Esophagus squamous epithelium (tissue), 5 donors: ENCODE measurements around the gene CWC27. TPM values are rescaled to one million over a fixed set of nuclear protein-coding genes. Genes with fewer than 3 reads are reported as not detected.
A peak's percentile ranks its signal among the peaks of the same experiment; 100 is the strongest.

Experiments used
- DNase-seq: peaks from one replicate; lab custom pipeline; 2025; lab: John Stamatoyannopoulos, UW
- H3K27ac ChIP-seq, 4 donors: fragments of 200-600 bp; sonication (generic); one replicate each; pipeline ENCODE4 v1.5.1; 2016 to 2019; ENCODE audit warnings: mild to moderate bottlenecking in 1 of 4
- H3K27me3 ChIP-seq, 4 donors: fragments of 200-600 bp; sonication (generic); 1 replicate in 3 of 4; 2 replicates in 1 of 4; pipeline versions ENCODE4 v1.5.1 to v1.6.0; 2017 to 2021; ENCODE audit warnings: antibody characterized with exemption in 1 of 4
- H3K36me3 ChIP-seq, 3 donors: fragments of 200-600 bp; sonication (generic); one replicate each; pipeline ENCODE4 v1.5.1; 2016 to 2019
- H3K4me1 ChIP-seq, 3 donors: fragments of 200-600 bp; sonication (generic); one replicate each; pipeline ENCODE4 v1.5.1; 2017 to 2019
- H3K4me3 ChIP-seq, 4 donors: fragments of 200-600 bp; sonication (generic); 1 replicate in 3 of 4; 2 replicates in 1 of 4; pipeline ENCODE4 v1.5.1; 2016 to 2019; ENCODE audit warnings: mild to moderate bottlenecking in 2 of 4, moderate library complexity in 1 of 4
- H3K9me3 ChIP-seq, 3 donors: fragments of 200-600 bp; sonication (generic); one replicate each; pipeline ENCODE4 v1.5.1; 2016 to 2019
- POLR2A ChIP-seq, 4 donors: fragments of 450-650 bp; IDR thresholded peaks; one replicate each; pipeline ENCODE4 v1.6.1; 2017; ENCODE audit warnings: antibody characterized with exemption in 4 of 4, mild to moderate bottlenecking in 4 of 4, moderate library complexity in 3 of 4
- WGBS, 2 donors: methylation state at CpG; one replicate each; pipeline ENCODE4 v1.1.5; 2018; 5-methylcytosine and 5-hydroxymethylcytosine counted together
- intact Hi-C: fragments of 100-400 bp; cut with DNase I; formaldehyde crosslinking; loops from one replicate; pipeline ENCODE4 v1.15.0; 2022
- total RNA-seq, 4 donors: library from RNA; depleted of rRNA; stranded (reverse); fragments of >200 nt; gene quantifications; one replicate each; pipeline ENCODE4 v1.1.0, GENCODE V29; 2016
- TF ChIP-seq, protein P1 (sequence below), 6 experiments: fragments of 450-650 bp in 4 of 6; fragments of 200-600 bp in 2 of 6; sonication (generic) in 2 of 6; IDR thresholded peaks; one replicate each; pipeline ENCODE4 v1.5.1; 2016 to 2019; ENCODE audit warnings: antibody characterized with exemption in 6 of 6, mild to moderate bottlenecking in 4 of 6, moderate library complexity in 4 of 6
- donor health status: DM: yes; HTN: yes; CAD: no.

The CWC27 gene
- total RNA-seq, 4 donors from 2014 or later: 9.9 to 15.6 (median 12.1) TPM

DNA sequence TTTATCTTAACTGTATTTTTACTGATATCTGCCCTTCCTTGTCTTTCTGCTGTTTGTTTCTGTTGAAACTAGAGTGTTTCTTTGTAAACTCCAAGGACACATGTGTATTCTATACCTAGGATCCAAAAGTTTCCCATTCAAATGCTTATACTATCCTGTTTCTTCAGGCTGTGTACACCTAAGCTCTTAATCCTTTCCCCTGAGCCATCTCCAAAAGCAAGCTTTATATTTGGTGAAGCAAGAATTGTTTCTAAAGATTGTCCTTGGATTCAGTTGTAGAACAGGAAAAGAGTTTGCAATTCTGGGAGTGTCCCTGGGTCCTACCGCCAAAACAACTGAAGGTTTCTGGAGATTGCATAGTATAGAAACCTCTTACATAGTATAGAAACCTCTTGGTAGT, 65.9 kb downstream of the CWC27 start:
- intact Hi-C loops: no loop called here
- Histone ChIP-seq H3K4me1 (peaks cover 0 to 67% (median 25%) of the 10 kb centered on the region in 3 donors), H3K4me3 (no peak overlapping the region), H3K27me3 (no peaks in the 10 kb centered on the region), H3K27ac (peak overlapping the region; percentile 49 to 85 (median 64)), H3K9me3 (no peaks in the 10 kb centered on the region), H3K36me3 (no peaks in the 10 kb centered on the region)
- TF ChIP-seq, protein P1, sequence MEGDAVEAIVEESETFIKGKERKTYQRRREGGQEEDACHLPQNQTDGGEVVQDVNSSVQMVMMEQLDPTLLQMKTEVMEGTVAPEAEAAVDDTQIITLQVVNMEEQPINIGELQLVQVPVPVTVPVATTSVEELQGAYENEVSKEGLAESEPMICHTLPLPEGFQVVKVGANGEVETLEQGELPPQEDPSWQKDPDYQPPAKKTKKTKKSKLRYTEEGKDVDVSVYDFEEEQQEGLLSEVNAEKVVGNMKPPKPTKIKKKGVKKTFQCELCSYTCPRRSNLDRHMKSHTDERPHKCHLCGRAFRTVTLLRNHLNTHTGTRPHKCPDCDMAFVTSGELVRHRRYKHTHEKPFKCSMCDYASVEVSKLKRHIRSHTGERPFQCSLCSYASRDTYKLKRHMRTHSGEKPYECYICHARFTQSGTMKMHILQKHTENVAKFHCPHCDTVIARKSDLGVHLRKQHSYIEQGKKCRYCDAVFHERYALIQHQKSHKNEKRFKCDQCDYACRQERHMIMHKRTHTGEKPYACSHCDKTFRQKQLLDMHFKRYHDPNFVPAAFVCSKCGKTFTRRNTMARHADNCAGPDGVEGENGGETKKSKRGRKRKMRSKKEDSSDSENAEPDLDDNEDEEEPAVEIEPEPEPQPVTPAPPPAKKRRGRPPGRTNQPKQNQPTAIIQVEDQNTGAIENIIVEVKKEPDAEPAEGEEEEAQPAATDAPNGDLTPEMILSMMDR (IDR thresholded peaks at IDR 0.05): no peak
- no peak for TF ChIP-seq POLR2A (IDR thresholded peaks at IDR 0.05)
- WGBS, 2 donors: 24 to 45% methylated on average over 1 of the region's 1 CpG
- DNase-seq: no peak

- intact Hi-C loops: no loop called here
- Histone ChIP-seq H3K4me3 (no peak overlapping the region), H3K27ac (peak overlapping the region in 2 of 4 donors; percentile 57 to 85), H3K9me3 (no peaks in the 10 kb centered on the region), H3K27me3 (no peaks in the 10 kb centered on the region), H3K36me3 (no peaks in the 10 kb centered on the region), H3K4me1 (peaks cover 0 to 67% (median 25%) of the 10 kb centered on the region in 3 donors)
- no peak for DNase-seq
- WGBS, 2 donors: 77 to 85% methylated on average over 1 of the region's 1 CpG
- TF ChIP-seq POLR2A (IDR thresholded peaks at IDR 0.05): no peak
- TF ChIP-seq, protein P1 (IDR thresholded peaks at IDR 0.05): no peak
These were observed 66.5 kb downstream of the CWC27 start for GRCh38 chr5:64835266-64835665.

- Histone ChIP-seq H3K27me3 (no peaks in the 10 kb centered on the region), H3K36me3 (peaks cover 0 to 7% (median 0%) of the 10 kb centered on the region in 3 donors), H3K9me3 (no peaks in the 10 kb centered on the region), H3K27ac (peak overlapping the region in 3 of 4 donors; percentile 42 to 85 (median 57)), H3K4me1 (peaks cover 0 to 67% (median 25%) of the 10 kb centered on the region in 3 donors), H3K4me3 (no peak overlapping the region)
- intact Hi-C loops: no loop called here
- TF ChIP-seq POLR2A (IDR thresholded peaks at IDR 0.05): no peak
- TF ChIP-seq, protein P1 (IDR thresholded peaks at IDR 0.05): no peak
- DNase-seq: no peak
These were observed 67.5 kb downstream of the CWC27 start for GRCh38 chr5:64836190-64836755.

GRCh38 chr5:64836786-64837185, 68.1 kb downstream of the CWC27 start:
- no peak for TF ChIP-seq POLR2A (IDR thresholded peaks at IDR 0.05)
- TF ChIP-seq, protein P1 (IDR thresholded peaks at IDR 0.05): no peak
- Histone ChIP-seq H3K4me3 (no peak overlapping the region), H3K4me1 (peaks cover 0 to 65% (median 25%) of the 10 kb centered on the region in 3 donors), H3K27me3 (no peaks in the 10 kb centered on the region), H3K9me3 (no peaks in the 10 kb centered on the region), H3K36me3 (peaks cover 0 to 11% (median 0%) of the 10 kb centered on the region in 3 donors), H3K27ac (peak overlapping the region in 3 of 4 donors; percentile 9 to 85 (median 42))
- no peak for DNase-seq
- WGBS, 2 donors: 78 to 89% methylated on average over 4 of the region's 4 CpGs
- intact Hi-C loops: no loop called here

DNA sequence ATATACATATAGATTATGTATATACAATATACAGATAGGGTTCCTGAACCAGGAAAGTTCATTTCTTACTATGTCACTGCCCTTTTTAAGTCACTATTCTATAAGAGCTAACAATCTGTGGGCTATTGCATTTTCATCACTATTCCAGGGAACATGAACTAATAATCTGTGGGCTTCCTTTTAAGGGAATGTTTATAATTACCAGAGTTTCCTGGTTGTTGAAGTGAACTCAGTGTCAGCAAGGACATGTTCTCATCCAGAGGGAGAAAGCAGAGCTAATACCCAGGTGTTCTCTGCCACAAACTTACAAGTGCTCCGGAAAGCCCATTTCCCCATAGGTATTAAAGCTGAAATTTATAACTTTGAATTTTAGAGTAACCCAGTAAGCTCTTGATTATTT, 69.6 kb downstream of the CWC27 start:
- H3K27me3 ChIP-seq: no peaks in the 10 kb centered on the region
- H3K4me1 ChIP-seq: peaks cover 0 to 49% (median 23%) of the 10 kb centered on the region in 3 donors
- peak overlapping the region in 1 of 4 donors; percentile 43 for H3K27ac ChIP-seq
- H3K36me3 ChIP-seq: peaks cover 0 to 17% (median 0%) of the 10 kb centered on the region in 3 donors
- no peak overlapping the region for H3K4me3 ChIP-seq
- H3K9me3 ChIP-seq: no peaks in the 10 kb centered on the region
- no peak for TF ChIP-seq POLR2A (IDR thresholded peaks at IDR 0.05)
- TF ChIP-seq, protein P1 (IDR thresholded peaks at IDR 0.05): no peak
- no peak for DNase-seq
- 58 to 92% methylated on average over 1 of the region's 1 CpG for WGBS, 2 donors
- intact Hi-C loops: no loop called here
